ENCODE measurements around the gene USP37.

DNA sequence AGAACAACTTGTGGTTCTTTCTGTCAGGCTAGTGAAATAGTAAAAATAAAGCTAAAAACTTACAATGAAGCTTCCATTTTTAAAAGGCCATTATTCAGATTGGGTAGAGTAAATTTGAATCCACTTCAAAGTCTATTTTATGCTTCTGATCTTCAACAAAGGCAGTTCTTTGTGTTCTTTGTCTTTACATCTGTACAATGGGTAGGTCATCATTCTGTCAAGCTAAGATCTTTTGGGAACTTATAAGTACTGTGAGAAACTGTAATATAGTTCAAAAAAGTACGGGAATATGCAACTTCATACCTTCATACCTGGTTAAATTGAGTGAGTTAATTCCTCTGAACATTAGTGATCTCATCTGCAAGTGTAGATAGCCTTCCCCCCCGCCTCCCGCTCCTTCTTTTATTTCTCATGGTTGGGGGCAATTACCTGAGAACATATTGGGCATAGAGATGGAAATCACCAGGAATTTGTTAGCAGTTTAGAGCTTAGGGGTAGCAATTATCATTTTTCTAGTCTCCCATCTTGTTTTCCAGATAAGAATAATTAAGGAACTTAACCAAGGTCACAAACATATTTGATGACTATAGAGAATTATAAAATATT, 10.2 kb upstream of the USP37 start:
- TF ChIP-seq POLR2A (IDR thresholded peaks at IDR 0.05): no peak
- TF ChIP-seq, protein P1, sequence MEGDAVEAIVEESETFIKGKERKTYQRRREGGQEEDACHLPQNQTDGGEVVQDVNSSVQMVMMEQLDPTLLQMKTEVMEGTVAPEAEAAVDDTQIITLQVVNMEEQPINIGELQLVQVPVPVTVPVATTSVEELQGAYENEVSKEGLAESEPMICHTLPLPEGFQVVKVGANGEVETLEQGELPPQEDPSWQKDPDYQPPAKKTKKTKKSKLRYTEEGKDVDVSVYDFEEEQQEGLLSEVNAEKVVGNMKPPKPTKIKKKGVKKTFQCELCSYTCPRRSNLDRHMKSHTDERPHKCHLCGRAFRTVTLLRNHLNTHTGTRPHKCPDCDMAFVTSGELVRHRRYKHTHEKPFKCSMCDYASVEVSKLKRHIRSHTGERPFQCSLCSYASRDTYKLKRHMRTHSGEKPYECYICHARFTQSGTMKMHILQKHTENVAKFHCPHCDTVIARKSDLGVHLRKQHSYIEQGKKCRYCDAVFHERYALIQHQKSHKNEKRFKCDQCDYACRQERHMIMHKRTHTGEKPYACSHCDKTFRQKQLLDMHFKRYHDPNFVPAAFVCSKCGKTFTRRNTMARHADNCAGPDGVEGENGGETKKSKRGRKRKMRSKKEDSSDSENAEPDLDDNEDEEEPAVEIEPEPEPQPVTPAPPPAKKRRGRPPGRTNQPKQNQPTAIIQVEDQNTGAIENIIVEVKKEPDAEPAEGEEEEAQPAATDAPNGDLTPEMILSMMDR (IDR thresholded peaks at IDR 0.05): no peak

Data from adrenal gland (tissue), 5 donors.